ENCODE measurements around the gene PLXNC1.

Gene PLXNC1

DNA sequence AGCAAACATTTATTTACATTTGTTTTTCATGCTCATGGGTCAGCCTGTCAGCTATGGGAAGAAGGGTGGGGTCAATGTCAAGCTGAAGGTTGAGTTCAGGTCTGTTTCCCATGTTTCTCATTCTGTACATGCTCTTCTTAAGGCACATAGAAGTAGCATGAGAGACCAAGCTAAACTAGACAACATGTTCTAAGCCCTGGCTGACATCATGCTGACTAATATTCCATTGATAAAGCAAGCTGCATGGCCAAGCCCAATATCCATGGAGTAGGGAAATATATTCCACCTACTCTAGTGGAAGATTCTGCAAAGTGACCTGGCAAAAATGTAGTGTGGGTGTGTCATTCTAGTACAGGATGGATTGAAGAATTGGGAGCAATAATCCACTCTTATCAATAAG, 44.1 kb downstream of the PLXNC1 start:
- no peaks in the 10 kb centered on the region for H3K27me3 Mint-ChIP-seq
- DNase-seq (ENCODE audit: low spot score in 2 of 2) (no peak), ATAC-seq (replicated peaks; ENCODE audit: extremely low read depth, poor library complexity, severe bottlenecking) (no peak)
- H3K4me3 Mint-ChIP-seq, result no peak overlapping the region
- H3K9me3 Mint-ChIP-seq, result peaks cover 6% of the 10 kb centered on the region
- H3K4me1 Mint-ChIP-seq, result peaks cover 5% of the 10 kb centered on the region
- no peak overlapping the region for H3K27ac Mint-ChIP-seq (ENCODE audit: low read depth)
- H3K36me3 Mint-ChIP-seq (ENCODE audit: insufficient read depth), result peaks cover 3% of the 10 kb centered on the region

DNA sequence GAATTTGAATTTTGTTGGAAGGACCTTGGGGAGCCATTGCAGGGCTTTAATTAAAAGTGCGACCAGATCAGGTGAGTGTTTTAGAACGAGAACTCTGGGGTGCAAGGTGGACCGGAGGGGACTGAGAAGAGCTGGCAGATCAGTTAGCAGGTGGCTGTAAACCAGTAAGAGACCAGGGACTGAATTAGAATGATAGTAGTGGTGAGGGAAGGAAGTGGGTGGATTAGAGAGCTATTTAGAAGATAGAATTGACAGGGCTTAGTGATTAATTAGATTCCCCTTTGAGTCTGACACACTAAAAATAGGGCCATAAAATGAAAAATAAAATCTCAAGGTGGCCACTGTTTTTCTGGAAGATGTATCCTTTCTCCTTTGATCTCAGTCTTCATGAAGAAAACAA, 44.8 kb downstream of the PLXNC1 start:
- peak overlapping the region; percentile 49 for H3K27ac Mint-ChIP-seq (ENCODE audit: low read depth)
- peaks cover 6% of the 10 kb centered on the region for H3K9me3 Mint-ChIP-seq
- H3K36me3 Mint-ChIP-seq (ENCODE audit: insufficient read depth), result peaks cover 3% of the 10 kb centered on the region
- no peak for DNase-seq (ENCODE audit: low spot score in 2 of 2)
- ATAC-seq (replicated peaks; ENCODE audit: extremely low read depth, poor library complexity, severe bottlenecking), result no peak
- H3K27me3 Mint-ChIP-seq, result no peaks in the 10 kb centered on the region
- H3K4me3 Mint-ChIP-seq, result no peak overlapping the region
- H3K4me1 Mint-ChIP-seq, result peaks cover 5% of the 10 kb centered on the region

- peaks cover 5% of the 10 kb centered on the region for H3K4me1 Mint-ChIP-seq
- H3K9me3 Mint-ChIP-seq, result peaks cover 5% of the 10 kb centered on the region
- no peak overlapping the region for H3K4me3 Mint-ChIP-seq
- H3K27me3 Mint-ChIP-seq, result no peaks in the 10 kb centered on the region
- no peak for DNase-seq (ENCODE audit: low spot score in 2 of 2)
- no peak overlapping the region for H3K27ac Mint-ChIP-seq (ENCODE audit: low read depth)
- no peak for ATAC-seq (replicated peaks; ENCODE audit: extremely low read depth, poor library complexity, severe bottlenecking)
- H3K36me3 Mint-ChIP-seq (ENCODE audit: insufficient read depth), result peaks cover 3% of the 10 kb centered on the region
These were observed 47.1 kb downstream of the PLXNC1 start for GRCh38 chr12:94195483-94195882.

DNA sequence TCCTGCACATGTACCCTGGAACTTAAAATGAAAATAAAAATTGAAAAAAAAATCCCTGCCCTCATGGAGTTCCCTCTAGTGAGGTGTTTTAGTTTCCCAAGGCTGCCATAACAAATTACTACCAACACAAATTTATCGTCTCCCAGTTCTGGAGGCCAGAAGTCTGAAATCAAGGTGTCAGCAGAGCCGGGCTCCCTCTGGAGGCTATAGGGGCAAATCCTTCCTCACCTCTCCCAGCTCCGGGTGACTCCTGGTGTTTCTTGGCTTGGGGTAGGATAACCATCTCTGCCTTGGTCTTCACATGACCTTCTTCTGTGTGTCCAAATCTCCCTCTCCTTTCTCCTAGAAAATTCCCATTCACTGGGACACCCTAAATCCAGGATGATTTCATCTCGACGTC, 50.1 kb downstream of the PLXNC1 start:
- Mint-ChIP-seq H3K27ac (ENCODE audit: low read depth) (no peak overlapping the region), H3K9me3 (no peaks in the 10 kb centered on the region), H3K4me1 (peaks cover 13% of the 10 kb centered on the region), H3K36me3 (ENCODE audit: insufficient read depth) (peaks cover 6% of the 10 kb centered on the region), H3K4me3 (no peak overlapping the region), H3K27me3 (no peaks in the 10 kb centered on the region)
- ATAC-seq (replicated peaks; ENCODE audit: extremely low read depth, poor library complexity, severe bottlenecking) (no peak), DNase-seq (ENCODE audit: low spot score in 2 of 2) (no peak)

GRCh38 chr12:94198872-94199271, 50.5 kb downstream of the PLXNC1 start:
- DNase-seq (ENCODE audit: low spot score in 2 of 2), result no peak
- Mint-ChIP-seq H3K4me3 (no peak overlapping the region), H3K27ac (ENCODE audit: low read depth) (no peak overlapping the region), H3K27me3 (no peaks in the 10 kb centered on the region), H3K36me3 (ENCODE audit: insufficient read depth) (peaks cover 6% of the 10 kb centered on the region), H3K9me3 (no peaks in the 10 kb centered on the region), H3K4me1 (peaks cover 13% of the 10 kb centered on the region)
- ATAC-seq (replicated peaks; ENCODE audit: extremely low read depth, poor library complexity, severe bottlenecking), result no peak

- ATAC-seq (replicated peaks; ENCODE audit: extremely low read depth, poor library complexity, severe bottlenecking) (no peak), DNase-seq (ENCODE audit: low spot score in 2 of 2) (no peak)
- H3K27me3 Mint-ChIP-seq, result no peaks in the 10 kb centered on the region
- peaks cover 6% of the 10 kb centered on the region for H3K36me3 Mint-ChIP-seq (ENCODE audit: insufficient read depth)
- H3K9me3 Mint-ChIP-seq, result no peaks in the 10 kb centered on the region
- H3K27ac Mint-ChIP-seq (ENCODE audit: low read depth), result no peak overlapping the region
- peaks cover 20% of the 10 kb centered on the region for H3K4me1 Mint-ChIP-seq
- no peak overlapping the region for H3K4me3 Mint-ChIP-seq
These were observed 51.7 kb downstream of the PLXNC1 start for GRCh38 chr12:94200069-94200468.

GRCh38 chr12:94200695-94201094, 52.3 kb downstream of the PLXNC1 start:
- Mint-ChIP-seq H3K4me3 (no peak overlapping the region), H3K4me1 (peaks cover 24% of the 10 kb centered on the region), H3K27me3 (no peaks in the 10 kb centered on the region), H3K9me3 (no peaks in the 10 kb centered on the region), H3K27ac (ENCODE audit: low read depth) (no peak overlapping the region), H3K36me3 (ENCODE audit: insufficient read depth) (peaks cover 6% of the 10 kb centered on the region)
- ATAC-seq (replicated peaks; ENCODE audit: extremely low read depth, poor library complexity, severe bottlenecking) (no peak), DNase-seq (ENCODE audit: low spot score in 2 of 2) (no peak)

- Mint-ChIP-seq H3K36me3 (ENCODE audit: insufficient read depth) (peaks cover 3% of the 10 kb centered on the region), H3K4me3 (no peak overlapping the region), H3K4me1 (peaks cover 42% of the 10 kb centered on the region), H3K9me3 (no peaks in the 10 kb centered on the region), H3K27ac (ENCODE audit: low read depth) (peak overlapping the region; percentile 12), H3K27me3 (no peaks in the 10 kb centered on the region)
- ATAC-seq (replicated peaks; ENCODE audit: extremely low read depth, poor library complexity, severe bottlenecking) (peak; percentile 5), DNase-seq (ENCODE audit: low spot score in 2 of 2) (no peak)
These were observed 54.1 kb downstream of the PLXNC1 start for GRCh38 chr12:94202245-94203180.

GRCh38 chr12:94203181-94203546, 54.8 kb downstream of the PLXNC1 start:
- no peak overlapping the region for H3K4me3 Mint-ChIP-seq
- no peaks in the 10 kb centered on the region for H3K9me3 Mint-ChIP-seq
- H3K4me1 Mint-ChIP-seq, result peaks cover 49% of the 10 kb centered on the region
- DNase-seq (ENCODE audit: low spot score in 2 of 2) (no peak), ATAC-seq (replicated peaks; ENCODE audit: extremely low read depth, poor library complexity, severe bottlenecking) (no peak)
- no peaks in the 10 kb centered on the region for H3K27me3 Mint-ChIP-seq
- H3K36me3 Mint-ChIP-seq (ENCODE audit: insufficient read depth), result peaks cover 5% of the 10 kb centered on the region
- H3K27ac Mint-ChIP-seq (ENCODE audit: low read depth), result peak overlapping the region; percentile 12

- Mint-ChIP-seq H3K4me1 (peaks cover 55% of the 10 kb centered on the region), H3K9me3 (no peaks in the 10 kb centered on the region)
- no peak for DNase-seq (ENCODE audit: low spot score in 2 of 2)
These were observed 55.4 kb downstream of the PLXNC1 start for GRCh38 chr12:94203796-94204195.

DNA sequence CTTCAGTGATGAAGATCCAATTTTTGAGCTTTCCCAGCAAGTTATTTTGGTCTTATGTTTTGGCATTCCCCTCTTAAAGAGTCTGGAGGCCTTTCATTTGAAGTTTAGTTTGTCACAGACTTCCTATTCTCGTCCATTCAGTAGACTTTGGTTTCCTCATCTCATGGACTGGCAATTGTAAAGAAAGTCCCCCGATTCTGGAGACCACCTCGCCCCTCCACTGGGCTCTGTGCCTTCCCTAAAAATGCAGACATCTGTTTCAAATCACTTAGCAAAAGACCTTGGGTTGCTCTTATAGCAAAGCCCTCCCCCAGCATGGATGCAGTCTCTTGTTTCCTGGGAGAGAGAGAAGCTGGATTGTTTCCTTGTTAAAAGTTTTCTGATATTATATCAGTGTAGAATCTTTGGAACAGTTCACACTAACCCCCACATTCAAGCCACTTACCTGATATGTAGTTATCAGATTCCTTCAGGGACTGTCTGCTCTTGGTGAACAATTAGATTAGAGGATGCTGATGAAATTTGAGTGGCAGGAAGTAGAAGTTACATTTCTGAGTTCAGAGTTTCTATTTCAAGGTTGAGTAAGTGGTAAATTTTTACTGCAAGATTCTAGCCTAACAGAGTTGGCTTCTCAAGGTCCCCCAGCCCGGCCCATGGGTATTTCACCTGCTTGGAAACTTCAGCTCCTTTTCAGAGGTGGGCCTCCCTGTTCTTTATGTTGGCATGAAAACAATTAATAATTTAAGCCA, 56.3 kb downstream of the PLXNC1 start:
- DNase-seq (ENCODE audit: low spot score in 2 of 2) (no peak), ATAC-seq (replicated peaks; ENCODE audit: extremely low read depth, poor library complexity, severe bottlenecking) (no peak)
- Mint-ChIP-seq H3K27ac (ENCODE audit: low read depth) (peak overlapping the region; percentile 98), H3K36me3 (ENCODE audit: insufficient read depth) (peaks cover 8% of the 10 kb centered on the region), H3K27me3 (no peaks in the 10 kb centered on the region), H3K9me3 (no peaks in the 10 kb centered on the region), H3K4me1 (peaks cover 55% of the 10 kb centered on the region), H3K4me3 (no peak overlapping the region)

More at GRCh38 chr12:94203796-94204195, 55.4 kb downstream of the PLXNC1 start:
- Mint-ChIP-seq H3K4me3 (no peak overlapping the region), H3K27ac (ENCODE audit: low read depth) (peak overlapping the region; percentile 98), H3K36me3 (ENCODE audit: insufficient read depth) (peaks cover 8% of the 10 kb centered on the region), H3K27me3 (no peaks in the 10 kb centered on the region)
- ATAC-seq (replicated peaks; ENCODE audit: extremely low read depth, poor library complexity, severe bottlenecking), result no peak

DNA sequence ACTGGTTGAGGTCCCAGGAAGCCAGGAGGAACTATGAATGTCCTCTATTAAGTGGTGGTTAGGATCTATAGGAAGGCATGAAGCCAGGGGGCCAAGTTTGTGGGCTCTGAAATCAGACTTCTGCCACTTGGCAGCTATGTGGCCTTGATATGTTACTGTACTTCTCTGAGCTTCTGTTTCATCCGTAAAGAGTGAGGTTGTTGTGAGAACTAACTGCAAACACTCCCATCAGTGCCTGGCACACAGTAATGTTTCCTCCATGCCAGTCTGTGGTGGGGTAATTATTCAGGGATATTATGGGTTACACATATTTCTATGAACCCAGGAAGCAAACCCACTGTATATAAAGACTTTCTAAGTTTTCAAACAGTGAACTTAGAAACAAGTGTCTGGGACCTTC, 57.4 kb downstream of the PLXNC1 start:
- H3K27ac Mint-ChIP-seq (ENCODE audit: low read depth), result peak overlapping the region; percentile 98
- H3K4me1 Mint-ChIP-seq, result peaks cover 55% of the 10 kb centered on the region
- peaks cover 8% of the 10 kb centered on the region for H3K36me3 Mint-ChIP-seq (ENCODE audit: insufficient read depth)
- H3K9me3 Mint-ChIP-seq, result no peaks in the 10 kb centered on the region
- ATAC-seq (replicated peaks; ENCODE audit: extremely low read depth, poor library complexity, severe bottlenecking) (peak; percentile 16), DNase-seq (ENCODE audit: low spot score in 2 of 2) (no peak)
- no peaks in the 10 kb centered on the region for H3K27me3 Mint-ChIP-seq
- peak overlapping the region; percentile 83 for H3K4me3 Mint-ChIP-seq

DNA sequence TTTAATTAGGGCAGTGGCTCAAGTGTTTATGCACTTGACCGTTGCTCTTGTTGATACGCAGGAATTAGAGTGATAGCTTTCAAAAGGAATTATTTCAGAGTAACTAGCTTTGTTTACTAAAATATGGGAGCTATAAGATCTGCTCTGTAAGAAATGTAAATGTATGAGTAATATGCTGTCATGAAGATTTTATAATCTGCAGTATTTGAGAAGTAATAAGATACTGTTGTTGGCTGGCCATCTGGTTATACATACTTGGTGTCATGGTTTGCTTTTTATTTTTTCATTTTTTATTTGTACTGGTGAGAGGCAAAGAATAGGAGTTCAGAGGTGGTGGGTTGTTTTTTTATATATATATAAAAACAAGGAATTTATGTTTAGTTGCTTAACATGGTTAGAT, 58.5 kb downstream of the PLXNC1 start:
- Mint-ChIP-seq H3K27ac (ENCODE audit: low read depth) (peak overlapping the region; percentile 98), H3K36me3 (ENCODE audit: insufficient read depth) (peaks cover 7% of the 10 kb centered on the region), H3K27me3 (no peaks in the 10 kb centered on the region), H3K4me3 (peak overlapping the region; percentile 83), H3K9me3 (no peaks in the 10 kb centered on the region), H3K4me1 (peaks cover 54% of the 10 kb centered on the region)
- DNase-seq (ENCODE audit: low spot score in 2 of 2) (no peak), ATAC-seq (replicated peaks; ENCODE audit: extremely low read depth, poor library complexity, severe bottlenecking) (no peak)
